Esophagus muscularis mucosa (tissue), 4 donors: ENCODE data around the gene GPR157. TPM values are rescaled to one million over a fixed set of nuclear protein-coding genes. Genes with fewer than 3 reads are reported as not detected.
A peak's percentile ranks its signal among the peaks of the same experiment; 100 is the strongest.

Experiments used
- DNase-seq: peaks from one replicate; pipeline ENCODE4 v3.0.0-alpha.2; 2017; ENCODE audit errors: extremely low spot score
- H3K27ac ChIP-seq, 4 donors: fragments of 200-600 bp; sonication (generic); replicated peaks in 1 of 4; 1 replicate in 3 of 4; 2 replicates in 1 of 4; pipeline ENCODE4 v1.5.1; 2016 to 2019; ENCODE audit warnings: mild to moderate bottlenecking in 1 of 4
- H3K27me3 ChIP-seq, 4 donors: fragments of 200-600 bp; sonication (generic); one replicate each; pipeline versions ENCODE4 v1.5.1 to v1.6.0; 2016 to 2019
- H3K36me3 ChIP-seq, 4 donors: fragments of 200-600 bp; sonication (generic); one replicate each; pipeline ENCODE4 v1.5.1; 2016 to 2019
- H3K4me1 ChIP-seq, 4 donors: fragments of 200-600 bp; sonication (generic); one replicate each; pipeline ENCODE4 v1.5.1; 2016 to 2019
- H3K4me3 ChIP-seq, 4 donors: fragments of 200-600 bp; sonication (generic); 1 replicate in 2 of 4; 2 replicates in 2 of 4; pipeline ENCODE4 v1.5.1; 2016 to 2019; ENCODE audit warnings: mild to moderate bottlenecking in 4 of 4, moderate library complexity in 1 of 4
- H3K9me3 ChIP-seq, 4 donors: fragments of 200-600 bp; sonication (generic); 1 replicate in 3 of 4; 2 replicates in 1 of 4; pipeline ENCODE4 v1.5.1; 2016 to 2019
- CTCF ChIP-seq, 3 experiments: fragments of 200-600 bp in 2 of 3; fragments of 450-650 bp in 1 of 3; sonication (generic) in 2 of 3; IDR thresholded peaks; one replicate each; pipeline ENCODE4 v1.5.1; 2017 to 2019; ENCODE audit warnings: antibody characterized with exemption in 3 of 3, mild to moderate bottlenecking in 2 of 3, moderate library complexity in 1 of 3
- EP300 ChIP-seq: sonication (generic); formaldehyde crosslinking; IDR thresholded peaks from one replicate; pipeline ENCODE4 v1.6.1; 2017; ENCODE audit warnings: antibody characterized with exemption
- POLR2A ChIP-seq: fragments of 450-650 bp; IDR thresholded peaks from one replicate; pipeline ENCODE4 v1.6.1; 2017; ENCODE audit warnings: antibody characterized with exemption, moderate library complexity, mild to moderate bottlenecking, low read depth
- POLR2AphosphoS5 ChIP-seq, 2 donors: sonication (generic); formaldehyde crosslinking; IDR thresholded peaks; one replicate each; pipeline ENCODE4 v1.6.1; 2017; ENCODE audit warnings: antibody characterized with exemption in 2 of 2
- WGBS: methylation state at CpG from one replicate; pipeline ENCODE4 v1.1.5; 2018; 5-methylcytosine and 5-hydroxymethylcytosine counted together
- intact Hi-C: fragments of 100-400 bp; cut with DNase I; formaldehyde crosslinking; loops from one replicate; pipeline ENCODE4 v1.15.1; 2023
- total RNA-seq, 4 donors: library from RNA; depleted of rRNA; stranded (reverse); fragments of >200 nt; gene quantifications; one replicate each; pipeline versions ENCODE4 v1.1.0 to v1.2.1, GENCODE V29; 2016

The GPR157 gene
- total RNA-seq, 4 donors from 2014 or later: 2.5 to 8.4 (median 3.8) TPM

DNA sequence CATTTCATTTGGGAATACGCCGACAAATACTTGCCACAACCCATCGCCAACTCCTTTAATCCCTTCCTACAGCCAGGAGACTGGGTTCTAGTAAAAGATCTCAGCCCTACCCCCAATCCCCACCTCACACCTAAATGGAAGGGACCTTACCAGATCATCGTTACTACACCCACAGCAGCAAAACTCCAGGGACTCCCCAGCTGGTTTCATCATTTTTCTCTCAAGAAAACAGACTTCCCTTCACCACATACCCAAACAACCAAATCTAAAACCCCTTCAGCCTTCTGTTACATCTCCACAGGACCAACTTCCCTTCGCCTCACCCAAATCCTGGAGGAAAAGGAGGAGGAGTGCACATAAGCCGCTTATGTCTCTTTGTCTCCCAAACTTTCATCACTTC, 35.8 kb downstream of the GPR157 start:
- H3K27me3 ChIP-seq: no peaks in the 10 kb centered on the region
- no peaks in the 10 kb centered on the region for H3K9me3 ChIP-seq
- H3K4me1 ChIP-seq: no peaks in the 10 kb centered on the region
- intact Hi-C loops: no loop called here
- no peak overlapping the region for H3K27ac ChIP-seq
- no peaks in the 10 kb centered on the region for H3K36me3 ChIP-seq
- no peak overlapping the region for H3K4me3 ChIP-seq
- WGBS: 92% methylated on average over 6 of the region's 6 CpGs
- no peak for DNase-seq
- TF ChIP-seq EP300 (no peak), CTCF (IDR thresholded peaks at IDR 0.05) (no peak), POLR2AphosphoS5 (IDR thresholded peaks at IDR 0.05) (no peak), POLR2A (no peak)

- Histone ChIP-seq H3K9me3 (no peaks in the 10 kb centered on the region), H3K27me3 (no peaks in the 10 kb centered on the region), H3K36me3 (no peaks in the 10 kb centered on the region), H3K4me3 (no peak overlapping the region), H3K27ac (no peak overlapping the region), H3K4me1 (peaks cover 14 to 23% (median 22%) of the 10 kb centered on the region in 4 donors)
- no peak for DNase-seq
- intact Hi-C loops: no loop called here
- TF ChIP-seq EP300 (no peak), POLR2A (no peak), CTCF (IDR thresholded peaks at IDR 0.05) (no peak), POLR2AphosphoS5 (IDR thresholded peaks at IDR 0.05) (no peak)
- 80% methylated on average over 4 of the region's 4 CpGs for WGBS
These were observed 40.1 kb downstream of the GPR157 start for GRCh38 chr1:9088807-9089206.

- DNase-seq: no peak
- TF ChIP-seq POLR2AphosphoS5 (IDR thresholded peaks at IDR 0.05) (no peak), POLR2A (no peak)
- 86% methylated on average over 12 of the region's 12 CpGs for WGBS
- H3K27me3 ChIP-seq: no peaks in the 10 kb centered on the region
- no peaks in the 10 kb centered on the region for H3K36me3 ChIP-seq
- H3K4me1 ChIP-seq: peaks cover 14 to 23% (median 22%) of the 10 kb centered on the region in 4 donors
- H3K27ac ChIP-seq: no peak overlapping the region
- intact Hi-C loops: no loop called here
- H3K4me3 ChIP-seq: no peak overlapping the region
- no peaks in the 10 kb centered on the region for H3K9me3 ChIP-seq
These were observed 41.3 kb downstream of the GPR157 start for GRCh38 chr1:9087411-9088125.

GRCh38 chr1:9086796-9087195, 42.1 kb downstream of the GPR157 start:
- WGBS: 73% methylated on average over 2 of the region's 2 CpGs
- intact Hi-C loops: no loop called here
- no peak overlapping the region for H3K4me3 ChIP-seq
- no peak for TF ChIP-seq EP300
- TF ChIP-seq POLR2A: no peak
- no peak for TF ChIP-seq POLR2AphosphoS5 (IDR thresholded peaks at IDR 0.05)
- TF ChIP-seq CTCF (IDR thresholded peaks at IDR 0.05): no peak
- H3K27ac ChIP-seq: no peak overlapping the region
- H3K4me1 ChIP-seq: peaks cover 14 to 24% (median 23%) of the 10 kb centered on the region in 4 donors
- H3K36me3 ChIP-seq: no peaks in the 10 kb centered on the region
- no peaks in the 10 kb centered on the region for H3K27me3 ChIP-seq
- H3K9me3 ChIP-seq: no peaks in the 10 kb centered on the region
- no peak for DNase-seq

DNA sequence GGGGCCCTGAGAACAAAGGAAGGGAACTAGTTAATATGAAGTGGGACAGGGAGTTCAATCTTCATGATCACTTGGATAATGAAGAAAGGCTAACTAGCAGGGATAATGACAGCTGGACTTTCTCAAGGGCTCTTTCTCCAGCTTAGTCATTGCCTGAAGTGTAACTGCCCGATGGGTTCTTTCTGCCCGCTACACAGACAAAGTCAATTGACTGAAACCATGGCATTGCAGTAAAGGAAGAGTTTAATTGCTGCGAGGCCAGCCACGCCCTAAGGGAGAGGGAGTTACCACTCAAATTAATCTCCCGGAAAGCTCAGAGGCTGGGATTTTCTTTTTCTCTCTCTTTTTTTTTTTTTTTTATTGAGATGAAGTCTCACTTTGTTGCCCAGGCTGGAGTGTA, 42.9 kb downstream of the GPR157 start:
- peaks cover 14 to 24% (median 23%) of the 10 kb centered on the region in 4 donors for H3K4me1 ChIP-seq
- peak overlapping the region in 2 of 4 donors; percentile 66 to 73 for H3K27ac ChIP-seq
- H3K9me3 ChIP-seq: no peaks in the 10 kb centered on the region
- H3K4me3 ChIP-seq: no peak overlapping the region
- H3K36me3 ChIP-seq: no peaks in the 10 kb centered on the region
- DNase-seq: no peak
- intact Hi-C loops: no loop called here
- H3K27me3 ChIP-seq: no peaks in the 10 kb centered on the region
- no peak for TF ChIP-seq CTCF (IDR thresholded peaks at IDR 0.05)
- TF ChIP-seq POLR2AphosphoS5 (IDR thresholded peaks at IDR 0.05): no peak
- TF ChIP-seq EP300: no peak
- TF ChIP-seq POLR2A: no peak
- WGBS: 56% methylated on average over 5 of the region's 5 CpGs
